ENCODE results near the gene GTF2H3. TPM values are rescaled to one million over a fixed set of nuclear protein-coding genes. Genes with fewer than 3 reads are reported as not detected.
A peak's percentile ranks its signal among the peaks of the same experiment; 100 is the strongest.

Gene GTF2H3
- total RNA-seq = 10 to 100 TPM; 16.2 to 23.4 (median 22.0) TPM

DNA sequence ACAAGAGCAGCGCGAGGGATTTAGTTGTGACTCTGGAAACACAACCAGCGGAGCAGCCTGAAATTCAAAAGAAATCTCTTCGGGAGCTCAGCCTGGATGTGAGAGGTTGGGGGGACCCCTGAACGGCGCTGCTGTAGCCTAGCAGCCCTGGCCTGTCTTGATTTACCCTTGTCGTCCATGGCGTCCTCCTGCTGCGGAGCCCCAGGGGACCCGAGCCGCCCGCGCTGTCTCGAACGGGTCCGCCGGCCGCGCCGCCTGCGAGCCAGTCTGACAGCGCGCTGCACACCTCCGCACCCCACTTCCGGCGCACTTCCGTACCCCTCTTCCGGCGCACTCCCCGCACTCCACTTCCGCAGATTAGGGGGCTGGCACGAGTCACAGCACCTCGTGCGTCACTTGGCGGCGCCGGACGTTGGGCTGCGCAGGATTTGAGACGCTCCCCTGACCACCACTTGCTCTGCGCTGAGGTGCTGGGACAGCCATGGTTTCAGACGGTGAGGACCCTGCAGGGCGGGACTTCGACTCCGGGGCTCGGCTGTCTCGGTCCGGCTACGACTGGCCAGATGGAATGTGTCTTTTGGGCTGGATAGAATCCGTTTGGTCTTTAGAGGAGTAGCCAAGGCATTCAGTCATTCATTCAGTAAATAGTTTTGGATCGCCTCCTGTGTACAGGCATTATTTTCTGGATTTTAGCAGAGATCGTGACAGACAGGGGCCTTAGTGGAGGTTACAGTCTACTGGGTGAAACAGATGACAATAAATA is at the start of gene GTF2H3, which contains the start of gene EIF2B1:
GTF2H3 (plus strand) TSS at position 451 of the 763 bp plus-strand sequence; CDS start at position 482, 31 bp downstream.
EIF2B1 (minus strand) TSS at position 308 of the 763 bp plus-strand sequence; CDS start at position 179, 129 bp downstream.
- TF ChIP-seq, protein P1, sequence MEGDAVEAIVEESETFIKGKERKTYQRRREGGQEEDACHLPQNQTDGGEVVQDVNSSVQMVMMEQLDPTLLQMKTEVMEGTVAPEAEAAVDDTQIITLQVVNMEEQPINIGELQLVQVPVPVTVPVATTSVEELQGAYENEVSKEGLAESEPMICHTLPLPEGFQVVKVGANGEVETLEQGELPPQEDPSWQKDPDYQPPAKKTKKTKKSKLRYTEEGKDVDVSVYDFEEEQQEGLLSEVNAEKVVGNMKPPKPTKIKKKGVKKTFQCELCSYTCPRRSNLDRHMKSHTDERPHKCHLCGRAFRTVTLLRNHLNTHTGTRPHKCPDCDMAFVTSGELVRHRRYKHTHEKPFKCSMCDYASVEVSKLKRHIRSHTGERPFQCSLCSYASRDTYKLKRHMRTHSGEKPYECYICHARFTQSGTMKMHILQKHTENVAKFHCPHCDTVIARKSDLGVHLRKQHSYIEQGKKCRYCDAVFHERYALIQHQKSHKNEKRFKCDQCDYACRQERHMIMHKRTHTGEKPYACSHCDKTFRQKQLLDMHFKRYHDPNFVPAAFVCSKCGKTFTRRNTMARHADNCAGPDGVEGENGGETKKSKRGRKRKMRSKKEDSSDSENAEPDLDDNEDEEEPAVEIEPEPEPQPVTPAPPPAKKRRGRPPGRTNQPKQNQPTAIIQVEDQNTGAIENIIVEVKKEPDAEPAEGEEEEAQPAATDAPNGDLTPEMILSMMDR (IDR thresholded peaks at IDR 0.05) = no peak
- ATAC-seq (ENCODE audit: low FRiP score) (peak; percentile 99), DNase-seq (ENCODE audit: low spot score) (peak; percentile 95)

DNA sequence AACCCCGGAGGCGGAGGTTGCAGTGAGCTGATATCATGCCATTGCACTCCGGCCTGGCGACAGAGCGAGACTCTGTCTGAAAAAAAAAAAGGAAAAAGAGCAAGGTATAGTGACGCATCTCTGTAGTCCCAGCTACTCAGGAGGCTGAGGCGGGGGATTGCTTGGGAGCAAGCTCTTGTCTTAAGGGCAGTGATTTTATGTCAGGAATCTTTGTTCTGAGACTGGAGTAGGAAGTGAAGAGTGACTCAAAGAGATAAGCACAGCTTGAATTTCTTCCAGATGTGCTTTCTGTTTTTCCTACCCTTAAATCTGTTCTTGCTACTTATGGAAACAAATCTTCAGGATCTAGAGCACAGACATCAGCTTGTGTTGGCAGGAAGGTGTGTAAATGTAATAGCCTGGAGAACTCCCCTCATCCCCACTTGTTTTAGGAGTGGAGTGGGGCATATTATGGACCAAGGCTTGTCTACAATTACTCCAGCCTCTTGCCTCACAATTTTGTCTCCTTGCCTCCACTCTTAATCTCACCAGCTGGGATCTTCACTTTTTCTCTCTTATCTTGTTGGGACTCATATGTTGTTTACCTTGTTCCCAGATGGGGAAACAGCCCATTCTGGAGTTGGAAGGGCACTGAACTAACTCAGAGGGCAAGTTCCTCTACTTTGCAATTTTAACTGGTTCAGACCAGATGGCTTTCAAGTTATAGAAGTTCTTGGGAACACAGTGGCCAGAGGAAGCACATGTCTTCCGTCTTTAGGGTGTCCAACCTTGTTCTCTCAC is 41.7 kb upstream of the GTF2H3 start:
- ATAC-seq (ENCODE audit: low FRiP score) = no peak
- TF ChIP-seq, protein P1 (IDR thresholded peaks at IDR 0.05) = no peak
- DNase-seq (ENCODE audit: low spot score) = no peak

DNA sequence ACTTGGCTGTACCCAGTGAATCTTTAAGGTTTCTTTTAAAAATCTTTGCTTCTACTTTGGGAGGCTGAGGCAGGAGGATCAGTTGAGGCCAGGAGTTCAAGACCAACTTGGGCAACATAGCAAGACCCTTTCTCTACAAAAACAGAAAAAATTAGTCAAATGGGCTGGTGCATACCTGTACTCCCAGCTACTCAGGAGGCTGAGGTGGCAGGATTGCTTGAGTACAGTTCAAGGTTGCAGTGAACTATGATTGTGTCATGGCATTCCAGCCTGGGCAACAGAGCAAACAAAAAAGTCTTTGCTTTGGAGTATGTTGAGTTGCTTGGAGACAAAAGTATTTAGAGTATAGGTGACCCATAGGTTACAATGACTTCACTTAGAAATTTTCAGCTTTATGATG is 37.9 kb upstream of the GTF2H3 start:
- DNase-seq (ENCODE audit: low spot score) (no peak), ATAC-seq (ENCODE audit: low FRiP score) (no peak)
- TF ChIP-seq, protein P1 (IDR thresholded peaks at IDR 0.05) = no peak

DNA sequence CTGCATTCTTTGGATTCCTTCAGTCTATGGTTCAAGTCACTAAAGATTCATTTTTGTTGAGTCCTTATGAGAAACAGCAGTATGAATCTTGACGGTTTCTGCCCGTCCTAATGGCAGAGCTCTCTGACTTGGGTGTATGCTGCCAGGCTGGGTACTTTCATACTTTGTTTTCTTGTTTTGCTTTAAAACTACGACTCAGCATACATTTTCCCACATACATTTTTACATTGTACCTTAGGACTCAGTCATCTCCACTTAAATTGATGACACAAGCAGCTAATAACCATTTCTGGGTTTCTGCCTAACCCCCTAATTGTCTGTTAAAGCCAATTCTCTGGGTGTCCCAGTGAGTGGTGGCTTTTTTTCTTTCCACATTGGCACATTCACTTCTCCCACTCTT is 36.5 kb upstream of the GTF2H3 start:
- TF ChIP-seq, protein P1 (IDR thresholded peaks at IDR 0.05) = no peak
- DNase-seq (ENCODE audit: low spot score) = no peak
- ATAC-seq (ENCODE audit: low FRiP score) = no peak

DNA sequence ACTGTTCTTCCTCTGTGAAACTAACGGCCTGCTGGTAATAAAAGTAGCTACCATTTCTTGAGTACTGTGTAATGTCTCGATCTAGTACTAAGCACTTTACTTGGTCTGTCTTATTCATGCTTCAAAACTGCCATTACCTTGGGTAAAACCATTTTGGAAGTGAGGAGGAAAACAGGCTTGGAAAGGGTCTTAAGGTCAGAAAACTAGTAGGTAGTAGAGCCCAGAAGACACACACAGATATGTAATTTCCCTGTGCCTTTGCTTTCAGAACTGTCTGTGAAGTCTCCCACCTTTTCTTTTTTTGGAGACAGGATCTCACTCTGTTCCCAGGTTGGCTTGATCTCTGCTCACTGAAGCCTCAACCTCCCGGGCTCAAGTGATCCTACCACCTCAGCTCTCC is 35.1 kb upstream of the GTF2H3 start:
- TF ChIP-seq, protein P1 (IDR thresholded peaks at IDR 0.05) = no peak
- ATAC-seq (ENCODE audit: low FRiP score) = no peak
- DNase-seq (ENCODE audit: low spot score) = no peak

DNA sequence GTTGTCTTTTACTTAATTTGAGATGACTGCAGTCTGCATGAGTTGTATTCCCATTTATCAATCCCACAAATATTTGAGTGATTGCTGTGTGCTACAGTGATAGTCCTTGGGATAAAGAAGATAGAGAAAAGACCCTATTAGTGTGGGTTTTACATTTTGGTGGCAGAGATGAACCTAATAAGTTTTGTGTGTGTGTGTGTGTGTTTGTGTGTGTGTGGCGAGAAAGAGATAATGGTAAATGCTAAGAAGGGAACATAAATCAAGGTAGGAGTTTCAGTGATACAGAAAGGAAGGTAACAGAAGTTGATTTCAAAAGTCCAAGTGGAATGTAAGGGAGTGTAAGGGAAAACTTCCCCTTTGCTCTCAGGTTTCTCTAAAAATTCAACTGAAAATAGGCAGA is 34.3 kb upstream of the GTF2H3 start:
- TF ChIP-seq, protein P1 (IDR thresholded peaks at IDR 0.05) = no peak
- no peak for DNase-seq (ENCODE audit: low spot score)
- ATAC-seq (ENCODE audit: low FRiP score) = no peak

All from omental fat pad (tissue), 4 donors.